ENCODE data around the gene CCZ1.

GRCh38 chr7:5850944-5851343 lies 47.6 kb upstream of the CCZ1 start:
- TF ChIP-seq TEAD4 (IDR thresholded peaks at IDR 0.05; ENCODE audit: borderline replicate concordance, insufficient read depth) = no peak
- TF ChIP-seq CTCF (IDR thresholded peaks at IDR 0.05) = no peak
- no peak for TF ChIP-seq RAD21 (IDR thresholded peaks at IDR 0.05; ENCODE audit: low read length)
- TF ChIP-seq FOXM1 (IDR thresholded peaks at IDR 0.05; ENCODE audit: low read depth) = no peak
- TF ChIP-seq SMC3 (IDR thresholded peaks at IDR 0.05; ENCODE audit: low read depth, low read length) = no peak
- no peak for TF ChIP-seq EZH2phosphoT487 (IDR thresholded peaks at IDR 0.05; ENCODE audit: borderline replicate concordance, low read depth)
